HUES64 (cell line): Measurements from ENCODE around the gene TMPRSS4.

ENCODE experiments used
- H3K27ac ChIP-seq: 2 replicates; pipeline ENCODE4 v1.7.0; 2013; ENCODE audit warnings: low read depth, low read length, inconsistent platforms
- H3K27me3 ChIP-seq: 2 replicates; pipeline ENCODE4 v1.6.1; 2013; ENCODE audit warnings: mild to moderate bottlenecking, low read length; ENCODE audit not compliant: insufficient read depth
- H3K36me3 ChIP-seq: 2 replicates; pipeline ENCODE4 v1.6.1; 2013; ENCODE audit warnings: mild to moderate bottlenecking, low read length; ENCODE audit not compliant: insufficient read depth
- H3K4me1 ChIP-seq: 2 replicates; pipeline ENCODE4 v1.6.1; 2013; ENCODE audit warnings: mild to moderate bottlenecking, low read length, moderate library complexity; ENCODE audit not compliant: insufficient read depth
- H3K4me3 ChIP-seq: 2 replicates; pipeline ENCODE4 v1.5.1; 2013; ENCODE audit warnings: mild to moderate bottlenecking, low read length, moderate library complexity
- H3K9ac ChIP-seq: 2 replicates; pipeline ENCODE4 v1.6.1; 2013; ENCODE audit warnings: mild to moderate bottlenecking, low read depth, low read length
- H3K9me3 ChIP-seq: 2 replicates; pipeline ENCODE4 v1.6.1; 2013; ENCODE audit warnings: low read depth, low read length; ENCODE audit not compliant: insufficient read depth
- WGBS: fragments of 150-250, 120-280 bp; methylation state at CpG from one replicate; pipeline ENCODE4 v1.1.7; 2013; ENCODE audit warnings: missing lambda C conversion rate; 5-methylcytosine and 5-hydroxymethylcytosine counted together

The TMPRSS4 gene

GRCh38 chr11:118149493-118149892, 72.6 kb downstream of the TMPRSS4 start:
- H3K4me3 ChIP-seq = no peak overlapping the region
- no peaks in the 10 kb centered on the region for H3K36me3 ChIP-seq
- WGBS = 69% methylated on average over 1 of the region's 1 CpG
- no peak overlapping the region for H3K9ac ChIP-seq
- H3K9me3 ChIP-seq = no peaks in the 10 kb centered on the region
- H3K27me3 ChIP-seq = peaks cover 95% of the 10 kb centered on the region
- no peak overlapping the region for H3K27ac ChIP-seq
- H3K4me1 ChIP-seq = peaks cover 11% of the 10 kb centered on the region; the same call in 1 of the 2 replicates

GRCh38 chr11:118151431-118151830, 74.6 kb downstream of the TMPRSS4 start:
- peak overlapping the region; percentile 71; the same call in 1 of the 2 replicates for H3K4me3 ChIP-seq
- H3K9ac ChIP-seq = no peak overlapping the region
- H3K36me3 ChIP-seq = no peaks in the 10 kb centered on the region
- H3K4me1 ChIP-seq = peaks cover 26% of the 10 kb centered on the region
- no peaks in the 10 kb centered on the region for H3K9me3 ChIP-seq
- WGBS = 77% methylated on average over 4 of the region's 5 CpGs
- peaks cover 99% of the 10 kb centered on the region for H3K27me3 ChIP-seq
- no peak overlapping the region for H3K27ac ChIP-seq

GRCh38 chr11:118152020-118152551, 75.2 kb downstream of the TMPRSS4 start:
- WGBS = 6% methylated on average over 14 of the region's 16 CpGs
- Histone ChIP-seq H3K9me3 (no peaks in the 10 kb centered on the region), H3K27me3 (peaks cover 99% of the 10 kb centered on the region), H3K36me3 (no peaks in the 10 kb centered on the region), H3K4me1 (peaks cover 32% of the 10 kb centered on the region), H3K27ac (no peak overlapping the region), H3K9ac (no peak overlapping the region), H3K4me3 (peak overlapping the region; percentile 71)

DNA sequence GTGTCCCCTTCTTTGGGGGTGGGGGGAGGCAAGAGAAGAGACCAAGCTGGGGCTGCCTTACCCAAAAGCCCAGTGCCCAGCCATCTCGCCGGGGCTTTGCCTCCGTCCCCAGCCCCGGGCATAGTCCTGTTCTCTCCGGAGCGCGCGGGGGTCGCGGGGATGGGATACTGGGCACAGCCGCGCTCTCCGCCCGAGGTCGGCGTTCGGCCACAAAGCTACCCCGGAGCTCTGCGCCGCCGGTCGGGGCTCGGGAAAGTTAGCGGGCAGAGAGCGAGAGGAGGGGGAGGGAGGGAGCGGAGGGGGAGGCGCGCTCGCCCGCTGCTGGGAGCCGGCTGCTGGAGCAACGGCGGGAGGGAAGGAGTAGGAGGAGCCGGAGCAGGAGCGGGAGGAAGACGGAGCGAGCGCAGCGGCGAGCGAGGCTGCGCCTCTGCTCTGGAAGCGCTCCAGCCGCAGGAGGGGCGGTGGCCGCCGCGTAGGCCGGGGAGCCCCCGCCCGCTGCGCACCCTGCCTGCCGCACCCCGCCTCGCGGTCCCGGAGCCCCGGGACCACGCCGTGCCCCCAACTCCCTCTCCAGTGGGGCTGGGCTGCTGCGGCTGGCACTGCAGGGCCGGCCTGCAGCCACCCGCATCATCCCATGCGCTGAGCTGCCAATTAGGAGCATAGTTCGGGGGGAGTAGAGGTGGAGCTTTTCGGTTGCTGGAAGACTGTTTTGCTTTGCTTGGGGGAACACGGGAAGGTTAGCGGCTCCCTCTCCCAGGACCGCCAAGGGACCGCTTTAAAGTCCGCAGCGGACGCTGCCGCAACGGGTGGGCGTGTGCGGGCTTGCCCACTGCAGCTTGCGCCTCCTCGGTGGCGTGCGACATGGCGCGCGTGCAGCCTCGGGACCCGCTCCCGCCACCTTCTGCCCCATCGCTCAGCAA, 75.9 kb downstream of the TMPRSS4 start, which contains the start of gene SCN4B:
Gene SCN4B (minus strand): TSS at position 272 of the 920 bp plus-strand sequence. CDS start 150 bp downstream, at position 122.
- no peak within 1 kb of the TSS for H3K27ac ChIP-seq
- no peaks in the 10 kb centered on the region for H3K9me3 ChIP-seq
- WGBS = under 1% methylated on average over 88 of the region's 88 CpGs
- peaks cover 99% of the 10 kb centered on the region for H3K27me3 ChIP-seq
- peak within 1 kb of the TSS; percentile 71 for H3K4me3 ChIP-seq
- peaks cover 37% of the 10 kb centered on the region for H3K4me1 ChIP-seq
- no peaks in the 10 kb centered on the region for H3K36me3 ChIP-seq
- H3K9ac ChIP-seq = no peak within 1 kb of the TSS

DNA sequence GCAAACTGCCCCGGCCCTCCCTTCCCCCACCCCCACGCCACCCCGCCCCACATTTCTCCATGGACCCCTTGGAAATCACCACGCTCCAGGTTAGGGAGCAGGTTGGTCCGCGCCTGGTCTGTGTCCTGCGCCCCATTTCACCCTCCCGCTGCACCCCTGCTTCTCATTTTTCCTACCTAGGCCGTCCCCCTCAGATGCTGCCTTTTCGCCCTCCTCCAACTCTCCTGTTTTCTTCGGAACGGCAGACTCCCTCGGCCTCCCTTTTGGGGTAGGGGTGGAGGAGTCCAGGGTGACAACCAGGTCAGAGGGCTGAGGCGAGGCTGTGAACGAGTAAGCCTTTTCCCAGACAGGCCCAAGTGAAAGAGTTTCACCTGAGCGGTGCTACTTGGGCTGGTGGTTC, 76.6 kb downstream of the TMPRSS4 start:
- H3K36me3 ChIP-seq = no peaks in the 10 kb centered on the region
- H3K4me3 ChIP-seq = peak overlapping the region; percentile 71
- H3K9me3 ChIP-seq = no peaks in the 10 kb centered on the region
- H3K27ac ChIP-seq = no peak overlapping the region
- peaks cover 99% of the 10 kb centered on the region for H3K27me3 ChIP-seq
- peaks cover 37% of the 10 kb centered on the region for H3K4me1 ChIP-seq
- WGBS = 6% methylated on average over 16 of the region's 16 CpGs
- H3K9ac ChIP-seq = no peak overlapping the region

DNA sequence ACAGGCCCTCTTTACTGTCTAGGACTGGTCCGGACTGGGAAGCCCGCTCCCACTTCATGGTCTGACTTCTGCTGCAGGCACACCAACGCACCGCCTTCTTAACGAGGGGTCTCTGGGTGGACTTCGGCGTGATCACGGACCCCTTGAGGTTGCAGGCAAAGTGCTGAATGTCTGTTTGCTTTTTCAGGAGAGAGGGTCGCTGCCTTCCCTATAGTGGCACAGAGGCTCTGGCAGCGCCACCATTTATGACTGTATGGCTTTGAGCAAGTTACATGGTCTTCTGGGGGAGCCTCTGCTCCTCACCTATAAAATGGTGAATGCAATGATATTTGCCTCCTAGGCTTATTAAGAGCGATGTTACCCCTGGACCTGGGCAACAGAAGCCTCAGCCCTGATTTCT, 77.1 kb downstream of the TMPRSS4 start:
- H3K4me3 ChIP-seq = peak overlapping the region; percentile 71; the same call in 1 of the 2 replicates
- 57% methylated on average over 11 of the region's 11 CpGs for WGBS
- H3K27me3 ChIP-seq = peaks cover 99% of the 10 kb centered on the region
- H3K9ac ChIP-seq = no peak overlapping the region
- no peaks in the 10 kb centered on the region for H3K36me3 ChIP-seq
- no peaks in the 10 kb centered on the region for H3K9me3 ChIP-seq
- H3K27ac ChIP-seq = no peak overlapping the region
- peaks cover 37% of the 10 kb centered on the region for H3K4me1 ChIP-seq

DNA sequence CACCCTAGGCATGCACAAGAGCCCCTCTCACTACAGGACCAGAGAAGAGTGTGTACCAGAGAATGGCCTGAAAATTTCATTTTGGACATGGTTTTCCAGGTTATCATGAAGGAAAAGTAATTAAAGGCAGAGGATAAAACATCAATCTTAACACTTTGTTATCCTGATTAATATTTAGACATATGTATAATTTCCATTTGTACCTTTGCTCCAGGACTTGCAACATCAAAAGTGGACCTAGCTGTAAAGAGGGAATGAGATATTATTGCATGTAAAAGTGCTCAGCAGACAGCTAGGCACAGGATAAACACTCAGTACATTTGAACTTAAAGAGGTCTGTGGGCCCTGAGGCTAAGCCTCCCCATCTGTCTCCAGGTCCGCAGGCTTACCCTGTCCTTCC, 77.8 kb downstream of the TMPRSS4 start:
- H3K36me3 ChIP-seq = no peaks in the 10 kb centered on the region
- H3K9ac ChIP-seq = no peak overlapping the region
- peaks cover 99% of the 10 kb centered on the region for H3K27me3 ChIP-seq
- H3K4me3 ChIP-seq = no peak overlapping the region
- no peaks in the 10 kb centered on the region for H3K9me3 ChIP-seq
- WGBS = 19% methylated on average over 1 of the region's 1 CpG
- H3K4me1 ChIP-seq = peaks cover 37% of the 10 kb centered on the region
- no peak overlapping the region for H3K27ac ChIP-seq

DNA sequence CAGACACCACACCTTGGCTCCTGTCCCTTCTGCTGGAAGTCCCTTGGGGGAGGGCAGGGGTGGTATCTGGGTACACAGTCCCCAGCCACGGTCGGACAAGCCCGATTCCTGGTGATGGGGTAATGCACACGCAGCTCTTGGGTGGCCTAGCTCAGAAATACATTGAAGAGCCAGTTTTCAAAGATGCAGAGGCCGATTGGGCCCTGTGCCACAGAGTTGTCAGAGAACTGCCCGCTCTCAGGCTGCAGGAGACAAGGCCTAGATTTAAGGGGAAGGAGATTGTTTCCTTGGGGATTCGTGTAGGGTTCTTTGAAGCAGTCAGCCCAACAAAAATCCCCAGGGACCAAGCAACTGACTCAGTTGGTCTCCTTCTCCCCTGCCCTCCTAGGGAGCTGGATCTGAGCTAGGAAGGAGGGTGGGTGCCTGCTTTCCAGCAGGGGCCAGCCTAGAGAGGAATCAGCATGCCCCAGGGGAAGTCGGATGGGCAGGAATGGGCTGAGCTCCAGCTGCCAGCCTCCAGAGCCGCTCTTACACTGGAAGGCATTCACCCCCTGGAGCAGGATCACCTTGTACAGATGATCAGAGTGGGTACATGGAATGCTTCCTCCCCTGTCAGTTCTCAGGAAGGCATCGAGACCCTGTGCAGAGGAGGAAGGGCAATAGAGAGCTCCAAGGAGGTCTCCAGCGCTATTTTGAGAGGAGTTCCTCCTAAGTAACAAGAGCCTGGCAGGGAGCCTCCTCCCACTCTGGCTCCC, 79.1 kb downstream of the TMPRSS4 start:
- no peaks in the 10 kb centered on the region for H3K36me3 ChIP-seq
- no peak overlapping the region for H3K27ac ChIP-seq
- no peaks in the 10 kb centered on the region for H3K9me3 ChIP-seq
- peaks cover 95% of the 10 kb centered on the region for H3K27me3 ChIP-seq
- H3K4me1 ChIP-seq = peaks cover 37% of the 10 kb centered on the region
- no peak overlapping the region for H3K9ac ChIP-seq
- 26% methylated on average over 11 of the region's 11 CpGs for WGBS
- peak overlapping the region; percentile 44 for H3K4me3 ChIP-seq

- H3K4me1 ChIP-seq = peaks cover 32% of the 10 kb centered on the region
- whole genome bisulfite sequencing = 3% methylated on average over 21 of the region's 21 CpGs
- H3K9ac ChIP-seq = no peak overlapping the region
Measured at GRCh38 chr11:118156531-118157185, 79.8 kb downstream of the TMPRSS4 start.

DNA sequence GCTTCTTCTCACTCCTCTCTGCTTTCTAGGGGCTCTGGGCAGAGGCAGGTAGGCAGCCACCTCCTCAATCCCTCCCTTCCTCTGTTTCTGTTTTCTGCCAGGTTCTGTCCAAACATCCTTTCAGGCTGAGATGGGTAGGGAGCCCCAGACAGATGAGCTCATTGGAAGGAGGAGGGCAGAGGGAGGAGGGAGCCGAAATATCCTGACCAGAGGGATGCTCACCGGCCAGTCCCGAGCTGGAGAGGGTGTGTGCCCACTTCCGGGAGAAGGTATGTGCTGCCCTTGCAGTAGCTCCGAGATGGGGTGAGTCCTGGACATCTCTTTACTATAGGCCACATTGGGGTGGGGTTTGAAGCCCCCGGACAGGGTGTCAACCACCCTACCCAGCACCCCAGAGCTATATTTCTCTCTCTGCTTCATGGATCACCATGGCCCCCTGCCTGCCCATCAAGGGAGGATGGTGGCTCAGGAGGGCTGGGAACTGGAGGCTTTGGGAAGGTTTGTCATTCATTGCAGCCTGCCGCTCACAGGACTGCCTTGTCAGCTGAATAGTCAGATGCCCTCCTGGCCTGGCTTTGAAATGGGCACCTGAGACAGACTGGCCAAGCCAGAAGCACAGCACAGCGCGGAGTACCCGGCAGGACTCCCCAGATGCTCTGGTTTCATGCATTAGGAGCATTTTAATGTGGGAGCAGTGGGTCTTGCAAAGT, 80.5 kb downstream of the TMPRSS4 start:
- Histone ChIP-seq H3K36me3 (no peaks in the 10 kb centered on the region), H3K4me1 (peaks cover 29% of the 10 kb centered on the region), H3K27ac (no peak overlapping the region), H3K9ac (no peak overlapping the region), H3K4me3 (peak overlapping the region; percentile 44), H3K9me3 (no peaks in the 10 kb centered on the region), H3K27me3 (peaks cover 85% of the 10 kb centered on the region)
- 45% methylated on average over 10 of the region's 10 CpGs for WGBS

More at GRCh38 chr11:118156531-118157185, 79.8 kb downstream of the TMPRSS4 start:
- no peak overlapping the region for H3K27ac ChIP-seq
- peak overlapping the region; percentile 44 for H3K4me3 ChIP-seq
- H3K9me3 ChIP-seq = no peaks in the 10 kb centered on the region
- no peaks in the 10 kb centered on the region for H3K36me3 ChIP-seq
- peaks cover 88% of the 10 kb centered on the region for H3K27me3 ChIP-seq
